GM19397 (cell line): ENCODE results near the gene SH3TC1.
A peak's percentile ranks its signal among the peaks of the same experiment; 100 is the strongest.

Source experiments
- ATAC-seq: cut with Tn5 transposase; IDR thresholded peaks from one replicate; pipeline ENCODE4 v1.9.1; 2021; ENCODE audit warnings: mild to moderate bottlenecking, moderate library complexity; ENCODE audit not compliant: unreplicated experiment

The SH3TC1 gene

GRCh38 chr4:8163436-8164193 lies 35.5 kb upstream of the SH3TC1 start:
- ATAC-seq = no peak

GRCh38 chr4:8164194-8164565 lies 34.9 kb upstream of the SH3TC1 start:
- no peak for ATAC-seq

- no peak for ATAC-seq
Measured at GRCh38 chr4:8164687-8165086, 34.4 kb upstream of the SH3TC1 start.

- no peak for ATAC-seq
Measured at GRCh38 chr4:8165374-8165896, 33.7 kb upstream of the SH3TC1 start.

- ATAC-seq = no peak
Measured at GRCh38 chr4:8167291-8167690, 31.8 kb upstream of the SH3TC1 start.

- no peak for ATAC-seq
Measured at GRCh38 chr4:8167815-8168214, 31.3 kb upstream of the SH3TC1 start.

GRCh38 chr4:8168232-8168631 lies 30.9 kb upstream of the SH3TC1 start:
- no peak for ATAC-seq

GRCh38 chr4:8168832-8169598 lies 30.1 kb upstream of the SH3TC1 start:
- ATAC-seq = no peak

- no peak for ATAC-seq
Measured at GRCh38 chr4:8169763-8170162, 29.3 kb upstream of the SH3TC1 start.

GRCh38 chr4:8170341-8170740 lies 28.7 kb upstream of the SH3TC1 start:
- ATAC-seq = no peak

GRCh38 chr4:8171266-8171665 lies 27.8 kb upstream of the SH3TC1 start:
- ATAC-seq = no peak

- no peak for ATAC-seq
Measured at GRCh38 chr4:8171984-8172924, 26.8 kb upstream of the SH3TC1 start.

- no peak for ATAC-seq
Measured at GRCh38 chr4:8173492-8174242, 25.4 kb upstream of the SH3TC1 start.

- no peak for ATAC-seq
Measured at GRCh38 chr4:8174970-8175369, 24.1 kb upstream of the SH3TC1 start.

GRCh38 chr4:8175686-8176085 lies 23.4 kb upstream of the SH3TC1 start:
- no peak for ATAC-seq

- peak; percentile 58 for ATAC-seq
Measured at GRCh38 chr4:8176547-8177399, 22.3 kb upstream of the SH3TC1 start.

- ATAC-seq = no peak
Measured at GRCh38 chr4:8177552-8177951, 21.5 kb upstream of the SH3TC1 start.

- ATAC-seq = no peak
Measured at GRCh38 chr4:8177956-8178355, 21.1 kb upstream of the SH3TC1 start.

GRCh38 chr4:8179074-8179473 lies 20.0 kb upstream of the SH3TC1 start:
- no peak for ATAC-seq
